Cardiac fibroblast (primary cell): ENCODE measurements around the gene DFFA.

Source experiments
- DNase-seq, 2 donors: peaks; one replicate each; pipeline versions ENCODE4 v3.0.0 to v3.0.0-alpha.2; 2010; ENCODE audit warnings: low read depth in 2 of 2
- H3K4me3 ChIP-seq, 2 donors: replicated peaks in 1 of 2; 1 replicate in 1 of 2; 2 replicates in 1 of 2; pipeline ENCODE4 v1.5.1; 2011; ENCODE audit warnings: low read depth in 2 of 2, low read length in 2 of 2, mild to moderate bottlenecking in 2 of 2, moderate library complexity in 1 of 2
- TF ChIP-seq, protein P1 (sequence below): IDR thresholded peaks from one replicate; pipeline ENCODE4 v1.5.1; 2011; ENCODE audit warnings: low read depth, mild to moderate bottlenecking, low read length, inconsistent platforms

The DFFA gene

DNA sequence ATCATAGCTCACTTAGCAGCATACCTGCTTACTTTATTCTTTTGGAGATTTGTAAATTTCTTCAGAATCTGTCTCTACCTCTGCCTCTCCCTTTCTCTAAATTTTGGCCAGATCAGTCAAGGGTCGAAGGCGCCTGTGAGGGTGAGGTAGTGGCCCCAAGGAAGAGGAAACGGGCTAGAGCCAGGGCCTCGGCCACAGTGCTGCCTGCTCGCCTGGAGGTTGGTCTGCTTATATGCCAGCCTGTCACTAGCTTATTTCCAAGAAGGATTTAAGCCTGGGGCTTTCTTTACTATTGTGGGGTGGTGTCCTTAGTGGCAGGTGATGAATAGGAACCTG is 22.1 kb upstream of the DFFA start:
- no peak for DNase-seq
- H3K4me3 ChIP-seq: no peak overlapping the region
- TF ChIP-seq, protein P1, sequence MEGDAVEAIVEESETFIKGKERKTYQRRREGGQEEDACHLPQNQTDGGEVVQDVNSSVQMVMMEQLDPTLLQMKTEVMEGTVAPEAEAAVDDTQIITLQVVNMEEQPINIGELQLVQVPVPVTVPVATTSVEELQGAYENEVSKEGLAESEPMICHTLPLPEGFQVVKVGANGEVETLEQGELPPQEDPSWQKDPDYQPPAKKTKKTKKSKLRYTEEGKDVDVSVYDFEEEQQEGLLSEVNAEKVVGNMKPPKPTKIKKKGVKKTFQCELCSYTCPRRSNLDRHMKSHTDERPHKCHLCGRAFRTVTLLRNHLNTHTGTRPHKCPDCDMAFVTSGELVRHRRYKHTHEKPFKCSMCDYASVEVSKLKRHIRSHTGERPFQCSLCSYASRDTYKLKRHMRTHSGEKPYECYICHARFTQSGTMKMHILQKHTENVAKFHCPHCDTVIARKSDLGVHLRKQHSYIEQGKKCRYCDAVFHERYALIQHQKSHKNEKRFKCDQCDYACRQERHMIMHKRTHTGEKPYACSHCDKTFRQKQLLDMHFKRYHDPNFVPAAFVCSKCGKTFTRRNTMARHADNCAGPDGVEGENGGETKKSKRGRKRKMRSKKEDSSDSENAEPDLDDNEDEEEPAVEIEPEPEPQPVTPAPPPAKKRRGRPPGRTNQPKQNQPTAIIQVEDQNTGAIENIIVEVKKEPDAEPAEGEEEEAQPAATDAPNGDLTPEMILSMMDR: no peak

DNA sequence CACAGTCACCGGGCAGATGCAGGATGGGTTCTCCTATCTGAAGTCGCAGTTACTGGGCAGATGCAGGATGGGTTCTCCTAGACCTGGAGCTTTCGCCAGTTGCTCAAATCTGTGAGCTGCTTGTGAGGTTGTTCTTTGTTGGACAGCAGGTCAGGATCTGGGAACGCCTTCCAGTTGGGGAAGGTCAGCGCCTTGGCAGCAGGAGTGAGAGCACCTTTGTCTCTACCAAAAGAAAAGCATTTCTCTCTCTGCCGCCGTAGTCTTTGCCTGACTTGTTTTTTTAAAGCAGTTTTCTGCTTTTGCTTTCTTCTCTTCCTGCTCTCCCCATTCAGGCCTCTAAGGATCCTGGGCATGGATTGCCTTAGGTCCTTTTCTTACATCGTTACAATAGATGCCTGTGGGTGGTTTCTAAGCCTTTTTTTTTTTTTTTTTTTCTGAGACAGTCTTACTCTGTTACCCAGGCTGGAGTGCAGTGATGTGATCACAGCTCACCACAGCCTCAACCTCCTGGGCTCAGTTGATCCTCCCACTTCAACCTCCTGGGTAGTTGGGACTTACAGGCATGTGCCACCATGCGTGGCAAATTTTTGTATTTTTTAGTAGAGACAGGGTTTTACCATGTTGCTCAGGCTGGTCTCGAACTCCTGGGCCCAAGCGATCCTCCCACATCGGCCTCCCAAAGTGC is 18.1 kb upstream of the DFFA start:
- TF ChIP-seq, protein P1: no peak
- no peak overlapping the region for H3K4me3 ChIP-seq
- no peak for DNase-seq

DNA sequence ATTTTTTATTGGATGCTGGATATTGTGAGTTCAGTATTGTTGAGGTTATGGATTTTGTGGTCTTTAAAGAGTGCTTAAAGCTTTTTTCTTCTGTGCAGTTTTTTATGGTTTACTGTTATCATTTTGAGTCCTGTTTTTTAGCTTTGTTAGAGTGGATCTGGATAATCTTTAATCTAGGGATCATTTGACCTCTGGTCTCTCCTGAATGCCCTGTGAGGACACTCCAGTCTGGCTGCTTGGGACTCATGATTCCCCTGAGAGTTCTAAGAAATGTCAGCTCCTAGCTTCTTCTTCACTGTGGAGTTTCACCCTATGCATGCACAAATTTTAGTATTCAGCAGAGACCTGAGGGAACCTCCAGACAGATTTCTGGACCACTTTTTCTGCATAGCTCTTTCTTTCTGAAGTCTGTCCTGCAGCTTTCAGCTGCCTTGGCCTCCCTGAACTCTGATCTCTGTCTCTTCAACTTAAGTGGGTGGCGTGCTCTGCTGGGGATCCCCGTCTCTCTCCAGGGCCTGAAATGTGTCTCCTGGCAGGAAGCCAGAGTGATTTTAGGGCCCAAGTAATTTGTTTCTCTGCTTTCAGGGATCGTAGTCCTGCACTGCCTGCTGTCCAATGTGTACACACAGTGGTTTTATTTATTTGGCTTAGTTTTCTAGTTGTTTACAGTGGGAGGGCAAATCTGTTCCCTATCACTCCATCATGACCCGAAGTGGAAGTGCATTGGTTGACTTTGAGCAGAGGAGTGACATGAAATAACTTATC is 17.1 kb upstream of the DFFA start:
- DNase-seq: no peak
- no peak overlapping the region for H3K4me3 ChIP-seq
- TF ChIP-seq, protein P1: no peak

DNA sequence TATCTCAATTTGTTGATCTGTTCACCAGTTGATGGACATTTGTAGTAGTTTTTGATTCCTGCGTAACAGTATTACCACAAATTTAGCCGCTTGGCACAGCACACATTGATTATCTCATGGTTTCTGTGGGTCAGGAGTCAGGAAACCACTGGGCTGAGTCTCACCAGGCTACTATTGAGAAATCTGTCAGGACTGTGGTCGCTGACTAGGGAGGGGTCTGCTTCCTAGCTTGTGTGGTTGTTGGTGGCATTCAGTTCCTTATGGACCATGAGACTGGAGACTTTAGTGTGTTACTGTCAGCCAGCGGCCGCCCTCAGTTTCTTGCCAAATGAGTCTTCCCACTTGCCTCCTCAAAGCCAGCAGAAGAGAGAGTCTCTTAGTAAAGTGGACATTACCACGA is 12.2 kb upstream of the DFFA start:
- no peak overlapping the region for H3K4me3 ChIP-seq
- TF ChIP-seq, protein P1: no peak
- peak in 1 of 2 donors; percentile 6 for DNase-seq

DNA sequence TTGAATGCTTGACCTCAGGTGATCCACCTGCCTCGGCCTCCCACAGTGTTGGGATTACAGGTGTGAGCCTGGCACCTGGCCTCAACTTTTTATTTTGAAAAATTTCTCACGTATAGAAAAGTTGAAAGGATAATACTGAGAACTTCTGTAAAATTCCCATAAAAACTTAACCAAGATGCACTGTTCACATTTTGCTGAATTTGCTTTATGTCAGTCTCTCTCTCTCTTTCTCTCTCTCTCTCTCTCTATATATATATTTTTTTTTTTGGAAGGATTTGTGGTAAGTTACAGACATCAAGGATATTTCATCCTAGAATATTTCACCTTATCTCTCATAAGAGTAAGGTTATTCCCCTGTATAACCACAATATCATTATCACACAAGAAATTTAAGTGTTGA is 8.3 kb upstream of the DFFA start:
- H3K4me3 ChIP-seq: no peak overlapping the region
- TF ChIP-seq, protein P1: no peak
- DNase-seq: no peak

DNA sequence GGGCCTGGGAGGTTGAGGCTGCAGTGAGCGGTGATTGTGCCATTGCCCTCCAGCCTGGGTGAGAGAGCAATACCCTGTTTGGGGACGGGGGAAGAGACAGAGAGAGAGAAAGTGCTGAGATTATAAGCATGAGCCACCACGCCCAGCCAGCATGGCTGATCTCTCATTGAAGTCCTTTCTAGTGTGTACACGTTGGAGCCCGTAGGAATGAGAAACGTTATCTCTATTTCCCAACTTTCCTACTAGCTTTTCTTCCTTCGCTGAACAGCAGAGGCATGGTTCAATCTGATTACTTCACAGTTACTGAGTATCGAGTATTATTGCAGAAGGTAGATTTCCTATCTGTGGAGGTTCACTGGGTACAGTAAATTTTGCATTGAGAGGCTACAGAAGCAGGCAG is 7.0 kb upstream of the DFFA start:
- TF ChIP-seq, protein P1: no peak
- DNase-seq: no peak

More for the DNA sequence above, 7.0 kb upstream of the DFFA start:
- no peak overlapping the region for H3K4me3 ChIP-seq
